HepG2 (cell line): ENCODE data around the gene CHST13.

Source experiments
- CHD2 ChIP-seq: IDR thresholded peaks from 2 replicates; pipeline ENCODE4 v1.6.1; 2011; ENCODE audit warnings: low read depth, low read length, improper control_type of control experiment
- CREM ChIP-seq, 2 experiments: sonication (generic) in 1 of 2; formaldehyde crosslinking in 1 of 2; IDR thresholded peaks; 2 replicates each; pipeline versions ENCODE4 v1.4.0 to v1.6.1; 2016 to 2020; ENCODE audit warnings: antibody characterized with exemption in 1 of 2, mild to moderate bottlenecking in 1 of 2, missing genetic modification reagents in 1 of 2
- DPF2 ChIP-seq: sonication (generic); formaldehyde crosslinking; IDR thresholded peaks from 2 replicates; pipeline ENCODE4 v1.4.0; 2020; ENCODE audit warnings: mild to moderate bottlenecking, low read depth, missing genetic modification reagents, borderline replicate concordance
- JUND ChIP-seq: sonication (generic); formaldehyde crosslinking; IDR thresholded peaks from 2 replicates; pipeline ENCODE4 v1.8.0; 2022; ENCODE audit warnings: mild to moderate bottlenecking, missing genetic modification reagents
- MZF1 ChIP-seq: sonication (generic); formaldehyde crosslinking; IDR thresholded peaks from 2 replicates; pipeline ENCODE4 v1.8.1; 2023; ENCODE audit warnings: mild to moderate bottlenecking, missing genetic modification reagents, borderline replicate concordance
- TCF12 ChIP-seq, 2 experiments: fragments of 450-650 bp in 1 of 2; sonication (generic) in 1 of 2; formaldehyde crosslinking in 1 of 2; IDR thresholded peaks; 2 replicates each; pipeline versions ENCODE4 v1.6.1 to v1.8.0; 2017 to 2022; ENCODE audit warnings: antibody characterized with exemption in 1 of 2, mild to moderate bottlenecking in 1 of 2, missing genetic modification reagents in 1 of 2, moderate library complexity in 1 of 2
- YY1 ChIP-seq: IDR thresholded peaks from 2 replicates; pipeline ENCODE4 v1.6.1; 2011; ENCODE audit warnings: low read length, low read depth, moderate library complexity, mild to moderate bottlenecking; ENCODE audit not compliant: insufficient read depth, insufficient replicate concordance
- ZNF12 ChIP-seq: sonication (generic); formaldehyde crosslinking; IDR thresholded peaks from 2 replicates; pipeline ENCODE4 v1.5.0; 2020; ENCODE audit warnings: missing genetic modification reagents
- ZNF143 ChIP-seq: sonication (generic); formaldehyde crosslinking; IDR thresholded peaks from 2 replicates; pipeline ENCODE4 v1.4.0; 2020; ENCODE audit warnings: missing genetic modification reagents
- ZZZ3 ChIP-seq: sonication (generic); formaldehyde crosslinking; IDR thresholded peaks from 2 replicates; pipeline ENCODE4 v1.4.0; 2020; ENCODE audit warnings: missing genetic modification reagents, mild to moderate bottlenecking, borderline replicate concordance
- TF ChIP-seq, protein P1 (sequence below): sonication (generic); formaldehyde crosslinking; IDR thresholded peaks from 2 replicates; pipeline ENCODE4 v1.5.0; 2020; ENCODE audit warnings: mild to moderate bottlenecking, missing genetic modification reagents, moderate library complexity

- TF ChIP-seq ZNF143 (CRISPR knock-in tag) (no peak), CHD2 (no peak), YY1 (no peak), DPF2 (CRISPR knock-in tag) (no peak), JUND (CRISPR knock-in tag) (no peak), CREM (IDR thresholded peaks at IDR 0.05) (no peak), CREM (CRISPR knock-in tag; IDR thresholded peaks at IDR 0.05) (no peak), ZNF12 (CRISPR knock-in tag) (no peak), TCF12 (IDR thresholded peaks at IDR 0.05) (no peak), TCF12 (CRISPR knock-in tag; IDR thresholded peaks at IDR 0.05) (no peak), ZZZ3 (CRISPR knock-in tag) (no peak), MZF1 (CRISPR knock-in tag) (no peak)
- TF ChIP-seq, protein P1, sequence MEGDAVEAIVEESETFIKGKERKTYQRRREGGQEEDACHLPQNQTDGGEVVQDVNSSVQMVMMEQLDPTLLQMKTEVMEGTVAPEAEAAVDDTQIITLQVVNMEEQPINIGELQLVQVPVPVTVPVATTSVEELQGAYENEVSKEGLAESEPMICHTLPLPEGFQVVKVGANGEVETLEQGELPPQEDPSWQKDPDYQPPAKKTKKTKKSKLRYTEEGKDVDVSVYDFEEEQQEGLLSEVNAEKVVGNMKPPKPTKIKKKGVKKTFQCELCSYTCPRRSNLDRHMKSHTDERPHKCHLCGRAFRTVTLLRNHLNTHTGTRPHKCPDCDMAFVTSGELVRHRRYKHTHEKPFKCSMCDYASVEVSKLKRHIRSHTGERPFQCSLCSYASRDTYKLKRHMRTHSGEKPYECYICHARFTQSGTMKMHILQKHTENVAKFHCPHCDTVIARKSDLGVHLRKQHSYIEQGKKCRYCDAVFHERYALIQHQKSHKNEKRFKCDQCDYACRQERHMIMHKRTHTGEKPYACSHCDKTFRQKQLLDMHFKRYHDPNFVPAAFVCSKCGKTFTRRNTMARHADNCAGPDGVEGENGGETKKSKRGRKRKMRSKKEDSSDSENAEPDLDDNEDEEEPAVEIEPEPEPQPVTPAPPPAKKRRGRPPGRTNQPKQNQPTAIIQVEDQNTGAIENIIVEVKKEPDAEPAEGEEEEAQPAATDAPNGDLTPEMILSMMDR (CRISPR knock-in tag): 0 out of 2 replicates have a peak, but pooled peaks have one; percentile 11
Observed at GRCh38 chr3:126556637-126557414, 32.9 kb downstream of the CHST13 start.
